ENCODE data around the gene FRMD3. TPM values are rescaled to one million over a fixed set of nuclear protein-coding genes. Genes with fewer than 3 reads are reported as not detected.

FRMD3 gene
- total and polyA plus RNA-seq, 7 donors: 5.9 to 27.4 (median 8.3) TPM

- intact Hi-C loops (cut with DNase I): no loop called here
- no peak for DNase-seq
- H3K36me3 ChIP-seq: no peaks in the 10 kb centered on the region
- no peak overlapping the region for H3K4me3 ChIP-seq
- no peaks in the 10 kb centered on the region for H3K27me3 ChIP-seq
- no peaks in the 10 kb centered on the region for H3K9me3 ChIP-seq
- 84% methylated on average over 4 of the region's 4 CpGs for WGBS, 2 donors
- no peak overlapping the region for H3K27ac ChIP-seq
- no peaks in the 10 kb centered on the region for H3K4me1 ChIP-seq
- TF ChIP-seq, protein P1, sequence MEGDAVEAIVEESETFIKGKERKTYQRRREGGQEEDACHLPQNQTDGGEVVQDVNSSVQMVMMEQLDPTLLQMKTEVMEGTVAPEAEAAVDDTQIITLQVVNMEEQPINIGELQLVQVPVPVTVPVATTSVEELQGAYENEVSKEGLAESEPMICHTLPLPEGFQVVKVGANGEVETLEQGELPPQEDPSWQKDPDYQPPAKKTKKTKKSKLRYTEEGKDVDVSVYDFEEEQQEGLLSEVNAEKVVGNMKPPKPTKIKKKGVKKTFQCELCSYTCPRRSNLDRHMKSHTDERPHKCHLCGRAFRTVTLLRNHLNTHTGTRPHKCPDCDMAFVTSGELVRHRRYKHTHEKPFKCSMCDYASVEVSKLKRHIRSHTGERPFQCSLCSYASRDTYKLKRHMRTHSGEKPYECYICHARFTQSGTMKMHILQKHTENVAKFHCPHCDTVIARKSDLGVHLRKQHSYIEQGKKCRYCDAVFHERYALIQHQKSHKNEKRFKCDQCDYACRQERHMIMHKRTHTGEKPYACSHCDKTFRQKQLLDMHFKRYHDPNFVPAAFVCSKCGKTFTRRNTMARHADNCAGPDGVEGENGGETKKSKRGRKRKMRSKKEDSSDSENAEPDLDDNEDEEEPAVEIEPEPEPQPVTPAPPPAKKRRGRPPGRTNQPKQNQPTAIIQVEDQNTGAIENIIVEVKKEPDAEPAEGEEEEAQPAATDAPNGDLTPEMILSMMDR (IDR thresholded peaks at IDR 0.05): no peak
- TF ChIP-seq EP300 (IDR thresholded peaks at IDR 0.05): no peak
- TF ChIP-seq POLR2AphosphoS5 (IDR thresholded peaks at IDR 0.05): no peak
- TF ChIP-seq POLR2A (IDR thresholded peaks at IDR 0.05): no peak
Measured at GRCh38 chr9:83419961-83420360, 118.2 kb downstream of the FRMD3 start.

GRCh38 chr9:83418283-83418682, 119.9 kb downstream of the FRMD3 start:
- WGBS, 2 donors: 83 to 84% methylated on average over 1 of the region's 1 CpG
- TF ChIP-seq EP300 (IDR thresholded peaks at IDR 0.05) (no peak), POLR2AphosphoS5 (IDR thresholded peaks at IDR 0.05) (no peak), POLR2A (IDR thresholded peaks at IDR 0.05) (no peak)
- TF ChIP-seq, protein P1 (IDR thresholded peaks at IDR 0.05): no peak
- Histone ChIP-seq H3K4me3 (no peak overlapping the region), H3K27me3 (no peaks in the 10 kb centered on the region), H3K4me1 (no peaks in the 10 kb centered on the region), H3K36me3 (no peaks in the 10 kb centered on the region), H3K27ac (no peak overlapping the region), H3K9me3 (no peaks in the 10 kb centered on the region)
- intact Hi-C loops (cut with DNase I): no loop called here
- DNase-seq: no peak

- Histone ChIP-seq H3K4me3 (no peak overlapping the region), H3K27me3 (no peaks in the 10 kb centered on the region), H3K4me1 (no peaks in the 10 kb centered on the region), H3K27ac (no peak overlapping the region), H3K36me3 (no peaks in the 10 kb centered on the region), H3K9me3 (no peaks in the 10 kb centered on the region)
- TF ChIP-seq POLR2A (IDR thresholded peaks at IDR 0.05) (no peak), POLR2AphosphoS5 (IDR thresholded peaks at IDR 0.05) (no peak)
- TF ChIP-seq, protein P1 (IDR thresholded peaks at IDR 0.05): no peak
- WGBS, 2 donors: 82 to 96% methylated on average over 4 of the region's 4 CpGs
- DNase-seq: no peak
- intact Hi-C loops (cut with DNase I): no loop called here
Measured at GRCh38 chr9:83413367-83413766, 124.8 kb downstream of the FRMD3 start.

- no peaks in the 10 kb centered on the region for H3K36me3 ChIP-seq
- 93 to 95% methylated on average over 5 of the region's 5 CpGs for WGBS, 2 donors
- no peaks in the 10 kb centered on the region for H3K4me1 ChIP-seq
- intact Hi-C loops (cut with DNase I): no loop called here
- DNase-seq: no peak
- peaks cover 0 to 3% (median 0%) of the 10 kb centered on the region in 4 donors for H3K9me3 ChIP-seq
- no peaks in the 10 kb centered on the region for H3K27me3 ChIP-seq
- H3K27ac ChIP-seq: no peak overlapping the region
- no peak overlapping the region for H3K4me3 ChIP-seq
- TF ChIP-seq, protein P1 (IDR thresholded peaks at IDR 0.05): no peak
- TF ChIP-seq EP300 (IDR thresholded peaks at IDR 0.05) (no peak), POLR2AphosphoS5 (IDR thresholded peaks at IDR 0.05) (no peak), POLR2A (IDR thresholded peaks at IDR 0.05) (no peak)
Measured at GRCh38 chr9:83410701-83411100, 127.5 kb downstream of the FRMD3 start.

- TF ChIP-seq, protein P1 (IDR thresholded peaks at IDR 0.05): no peak
- no peak for TF ChIP-seq POLR2AphosphoS5 (IDR thresholded peaks at IDR 0.05)
- TF ChIP-seq POLR2A (IDR thresholded peaks at IDR 0.05): no peak
- TF ChIP-seq EP300 (IDR thresholded peaks at IDR 0.05): no peak
- Histone ChIP-seq H3K36me3 (no peaks in the 10 kb centered on the region), H3K4me1 (peaks cover 0 to 8% (median 5%) of the 10 kb centered on the region in 4 donors), H3K27ac (no peak overlapping the region), H3K9me3 (peaks cover 0 to 3% (median 0%) of the 10 kb centered on the region in 4 donors), H3K27me3 (no peaks in the 10 kb centered on the region), H3K4me3 (no peak overlapping the region)
- no peak for DNase-seq
- WGBS, 2 donors: 79 to 90% methylated on average over 3 of the region's 3 CpGs
- intact Hi-C loops (cut with DNase I): no loop called here
Measured at GRCh38 chr9:83406921-83407320, 131.3 kb downstream of the FRMD3 start.
